DOHH2 (cell line): ENCODE results near the gene ESAM.

Experiments used
- CTCF ChIP-seq: fragments of 200-600 bp; sonication (generic); IDR thresholded peaks from one replicate; pipeline ENCODE4 v1.5.1; 2014; ENCODE audit warnings: antibody characterized with exemption, mild to moderate bottlenecking, low read depth, low read length; ENCODE audit not compliant: poor library complexity, severe bottlenecking
- EZH2phosphoT487 ChIP-seq: fragments of 200-600 bp; sonication (generic); IDR thresholded peaks from 2 replicates; pipeline ENCODE4 v1.6.1; 2017; ENCODE audit warnings: borderline replicate concordance, mild to moderate bottlenecking, antibody characterized with exemption, low read length, moderate library complexity, mixed read lengths

- TF ChIP-seq EZH2phosphoT487 (no peak), CTCF (no peak)
Observed at GRCh38 chr11:124801014-124801413, 38.9 kb upstream of the ESAM start.
